Measurements from ENCODE around the gene TAMM41. TPM values are rescaled to one million over a fixed set of nuclear protein-coding genes. Genes with fewer than 3 reads are reported as not detected.

Gene TAMM41
- total RNA-seq, 1 experiment from 2014 or later, result 25.3 TPM

DNA sequence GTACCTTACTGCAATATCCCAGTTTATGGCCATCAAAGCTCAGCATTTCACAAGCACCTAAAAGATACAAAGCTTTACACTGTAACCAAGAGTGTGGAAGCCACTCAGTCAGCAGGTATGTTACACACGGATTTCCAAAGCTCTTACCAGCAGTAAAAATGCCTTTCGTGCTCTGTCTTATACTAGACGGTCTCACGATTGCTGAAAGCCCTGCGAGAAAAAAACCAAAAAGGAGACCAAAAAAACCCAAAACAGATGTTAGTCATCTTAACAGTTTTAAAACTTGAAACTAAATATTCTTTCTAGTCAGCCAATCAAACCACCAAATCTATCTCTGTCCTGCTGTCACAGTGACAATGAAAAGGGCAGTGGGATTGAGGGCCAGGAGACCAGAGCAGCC is 39.0 kb downstream of the TAMM41 start:
- Histone ChIP-seq H3K4me1 (ENCODE audit: insufficient read depth, low read length, poor library complexity, severe bottlenecking) (no peaks in the 10 kb centered on the region), H3K27ac (ENCODE audit: low read depth, low read length, poor library complexity, severe bottlenecking) (no peak overlapping the region), H3K4me3 (ENCODE audit: low read depth, low read length, poor library complexity, severe bottlenecking) (no peak overlapping the region), H3K36me3 (ENCODE audit: insufficient read depth, low read length, poor library complexity, severe bottlenecking) (peaks cover 8% of the 10 kb centered on the region), H3K9me3 (ENCODE audit: low read depth, low read length, poor library complexity, severe bottlenecking) (no peaks in the 10 kb centered on the region), H3K27me3 (replicated peaks; ENCODE audit: insufficient read depth, low read depth, low read length, poor library complexity) (no peaks in the 10 kb centered on the region)
- no peak for TF ChIP-seq EZH2 (IDR thresholded peaks at IDR 0.05; ENCODE audit: borderline replicate concordance, low read depth, low read length, poor library complexity, severe bottlenecking)
- TF ChIP-seq, protein P1, sequence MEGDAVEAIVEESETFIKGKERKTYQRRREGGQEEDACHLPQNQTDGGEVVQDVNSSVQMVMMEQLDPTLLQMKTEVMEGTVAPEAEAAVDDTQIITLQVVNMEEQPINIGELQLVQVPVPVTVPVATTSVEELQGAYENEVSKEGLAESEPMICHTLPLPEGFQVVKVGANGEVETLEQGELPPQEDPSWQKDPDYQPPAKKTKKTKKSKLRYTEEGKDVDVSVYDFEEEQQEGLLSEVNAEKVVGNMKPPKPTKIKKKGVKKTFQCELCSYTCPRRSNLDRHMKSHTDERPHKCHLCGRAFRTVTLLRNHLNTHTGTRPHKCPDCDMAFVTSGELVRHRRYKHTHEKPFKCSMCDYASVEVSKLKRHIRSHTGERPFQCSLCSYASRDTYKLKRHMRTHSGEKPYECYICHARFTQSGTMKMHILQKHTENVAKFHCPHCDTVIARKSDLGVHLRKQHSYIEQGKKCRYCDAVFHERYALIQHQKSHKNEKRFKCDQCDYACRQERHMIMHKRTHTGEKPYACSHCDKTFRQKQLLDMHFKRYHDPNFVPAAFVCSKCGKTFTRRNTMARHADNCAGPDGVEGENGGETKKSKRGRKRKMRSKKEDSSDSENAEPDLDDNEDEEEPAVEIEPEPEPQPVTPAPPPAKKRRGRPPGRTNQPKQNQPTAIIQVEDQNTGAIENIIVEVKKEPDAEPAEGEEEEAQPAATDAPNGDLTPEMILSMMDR (conservative IDR thresholded peaks at IDR 0.05; ENCODE audit: low read depth, low read length), result no peak
- ChIA-PET POLR2A (ENCODE audit: low non-redundant PET) (no interaction called here), CTCF (no interaction called here)
- intact Hi-C loops (cut with micrococcal nuclease; ENCODE audit: unreplicated experiment), result no loop called here
- no TSS peak for BruUV-seq (replicated peaks)
- no peak for DNase-seq (ENCODE audit: low spot score)

DNA sequence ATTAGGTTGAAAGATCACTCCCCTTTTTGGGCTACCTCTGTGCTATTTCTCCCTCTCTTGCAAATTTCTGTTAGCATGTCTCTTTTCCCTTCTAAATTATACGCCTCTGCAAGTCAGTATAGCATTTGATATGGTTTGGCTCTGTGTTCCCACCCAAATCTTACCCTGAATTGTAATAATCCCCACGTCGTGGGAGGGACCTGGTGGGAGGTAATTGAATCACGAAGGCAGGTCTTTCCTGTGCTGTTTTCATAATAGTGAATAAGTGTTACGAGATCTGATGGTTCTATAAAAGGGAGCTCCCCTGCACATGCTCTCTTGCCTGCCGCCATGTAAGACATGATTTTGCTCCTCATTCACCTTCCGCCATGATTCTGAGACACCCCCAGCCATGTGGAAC is 41.0 kb downstream of the TAMM41 start:
- intact Hi-C loops (cut with micrococcal nuclease; ENCODE audit: unreplicated experiment), result loop anchor here (2.0 kb wide), 1 partner anchor 427 kb away; no protein-coding TSS in a partner anchor
- CTCF ChIA-PET, result no interaction called here
- no peak overlapping the region for H3K4me3 ChIP-seq (ENCODE audit: low read depth, low read length, poor library complexity, severe bottlenecking)
- peaks cover under 1% of the 10 kb centered on the region for H3K36me3 ChIP-seq (ENCODE audit: insufficient read depth, low read length, poor library complexity, severe bottlenecking)
- DNase-seq (ENCODE audit: low spot score), result no peak
- no peak overlapping the region for H3K27ac ChIP-seq (ENCODE audit: low read depth, low read length, poor library complexity, severe bottlenecking)
- H3K9me3 ChIP-seq (ENCODE audit: low read depth, low read length, poor library complexity, severe bottlenecking), result no peaks in the 10 kb centered on the region
- TF ChIP-seq, protein P1 (conservative IDR thresholded peaks at IDR 0.05; ENCODE audit: low read depth, low read length), result no peak
- TF ChIP-seq EZH2 (IDR thresholded peaks at IDR 0.05; ENCODE audit: borderline replicate concordance, low read depth, low read length, poor library complexity, severe bottlenecking), result no peak
- BruUV-seq (replicated peaks), result no TSS peak
- H3K4me1 ChIP-seq (ENCODE audit: insufficient read depth, low read length, poor library complexity, severe bottlenecking), result no peaks in the 10 kb centered on the region
- POLR2A ChIA-PET (ENCODE audit: low non-redundant PET), result no interaction called here
- H3K27me3 ChIP-seq (replicated peaks; ENCODE audit: insufficient read depth, low read depth, low read length, poor library complexity), result no peaks in the 10 kb centered on the region

DNA sequence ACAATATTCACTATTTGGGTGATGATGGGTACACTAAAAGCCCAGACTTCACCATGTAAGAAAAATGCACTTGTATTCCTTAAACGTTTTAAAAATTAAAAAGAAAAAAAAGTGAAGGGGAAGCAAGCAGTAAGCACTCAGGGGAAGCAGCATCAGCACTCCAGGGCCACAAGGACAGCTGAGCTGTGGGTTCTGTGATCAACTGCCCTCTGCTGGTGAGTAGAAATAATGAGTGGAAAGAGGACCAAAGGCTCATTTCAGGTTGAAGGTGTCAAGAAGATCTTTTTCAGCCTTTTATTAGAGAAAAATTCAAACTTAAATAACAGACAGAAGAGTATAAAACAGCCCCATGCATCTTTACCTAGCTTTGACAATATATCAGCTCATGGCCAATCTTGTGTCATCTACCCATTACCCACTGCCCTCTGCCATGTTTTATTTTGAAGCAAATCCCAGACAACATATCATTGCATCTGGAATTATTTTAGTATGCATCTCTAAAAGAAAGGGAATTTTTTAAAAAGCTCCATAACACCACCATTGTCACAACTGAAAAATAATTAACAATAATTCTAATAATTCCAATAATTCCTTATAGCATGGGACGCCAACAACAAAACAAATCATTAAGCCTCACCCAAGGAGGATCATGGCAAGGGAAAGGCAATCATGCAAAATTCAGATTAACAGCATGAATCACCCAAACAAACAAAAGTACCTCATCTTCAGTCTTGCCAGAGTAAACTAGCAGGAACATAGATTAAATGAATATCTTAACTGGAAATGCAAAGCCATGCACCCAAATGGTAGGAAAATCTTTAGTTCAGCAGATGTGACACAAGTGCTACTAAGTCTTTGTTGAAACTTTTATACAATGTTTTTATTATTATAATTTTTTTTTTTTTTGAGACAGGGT is 42.5 kb downstream of the TAMM41 start:
- DNase-seq (ENCODE audit: low spot score), result peak; percentile 67
- H3K9me3 ChIP-seq (ENCODE audit: low read depth, low read length, poor library complexity, severe bottlenecking), result no peaks in the 10 kb centered on the region
- BruUV-seq (replicated peaks), result no TSS peak
- no peak overlapping the region for H3K4me3 ChIP-seq (ENCODE audit: low read depth, low read length, poor library complexity, severe bottlenecking)
- intact Hi-C loops (cut with micrococcal nuclease; ENCODE audit: unreplicated experiment), result loop anchor here (2.0 to 5.0 kb wide), 2 partner anchors 147 to 425 kb away; no protein-coding TSS in a partner anchor
- no peaks in the 10 kb centered on the region for H3K36me3 ChIP-seq (ENCODE audit: insufficient read depth, low read length, poor library complexity, severe bottlenecking)
- ChIA-PET CTCF (interaction anchor here (0.6 to 1.0 kb wide), 5 partner anchors 19 to 447 kb away, joined by 3 to 7 read pairs (median 4); no protein-coding TSS in a partner anchor), POLR2A (ENCODE audit: low non-redundant PET) (no interaction called here)
- H3K4me1 ChIP-seq (ENCODE audit: insufficient read depth, low read length, poor library complexity, severe bottlenecking), result no peaks in the 10 kb centered on the region
- no peak overlapping the region for H3K27ac ChIP-seq (ENCODE audit: low read depth, low read length, poor library complexity, severe bottlenecking)
- no peaks in the 10 kb centered on the region for H3K27me3 ChIP-seq (replicated peaks; ENCODE audit: insufficient read depth, low read depth, low read length, poor library complexity)
- TF ChIP-seq, protein P1 (conservative IDR thresholded peaks at IDR 0.05; ENCODE audit: low read depth, low read length), result peak; percentile 82
- TF ChIP-seq EZH2 (IDR thresholded peaks at IDR 0.05; ENCODE audit: borderline replicate concordance, low read depth, low read length, poor library complexity, severe bottlenecking), result no peak

Data from A673 (cell line).